Measurements from ENCODE around the gene C19orf85.

GRCh38 chr19:55479451-55480230 is 15.1 kb upstream of the C19orf85 start:
- TF ChIP-seq CTCF (IDR thresholded peaks at IDR 0.05; ENCODE audit: low read depth, low read length) (no peak), EZH2phosphoT487 (IDR thresholded peaks at IDR 0.05; ENCODE audit: low read depth) (no peak)
